ENCODE results near the gene LAD1. TPM values are rescaled to one million over a fixed set of nuclear protein-coding genes. Genes with fewer than 3 reads are reported as not detected.

LAD1 gene
- polyA plus RNA-seq, 1 of the 3 experiments (the other 2 are of a cell fraction): not detected

- no peak overlapping the region for H3K4me2 ChIP-seq
- H3K9me2 ChIP-seq: no peaks in the 10 kb centered on the region
- H3F3A ChIP-seq (replicated peaks; ENCODE audit: insufficient read depth): no peaks in the 10 kb centered on the region
- no peak overlapping the region for H3K9ac ChIP-seq
- no peak overlapping the region for H2AFZ ChIP-seq (ENCODE audit: low read depth)
- H4K20me1 ChIP-seq (ENCODE audit: insufficient read depth): no peaks in the 10 kb centered on the region
- peak; percentile 91 for DNase-seq
- 22% methylated on average over 10 of the region's 11 CpGs for WGBS (ENCODE audit: low lambda C conversion rate)
- ChIA-PET POLR2A (no interaction called here), CTCF (interaction anchor here (0.7 to 9.6 kb wide), 32 partner anchors 9 to 181 kb away, joined by 3 to 105 read pairs (median 5); partner anchors contain the start of genes LAD1 and TNNT2)
- H3K4me1 ChIP-seq (ENCODE audit: control insufficient read depth in 1 of 2, insufficient read depth in 2 of 2, low read depth in 1 of 2, low read length in 1 of 2): peaks cover 0 to 8% of the 10 kb centered on the region in 2 experiments; a peak in 1 of 4 replicates
- H3K36me3 ChIP-seq (replicated peaks in 1 of 2; ENCODE audit: control insufficient read depth in 1 of 2, insufficient read depth in 2 of 2, low read length in 1 of 2): no peaks in the 10 kb centered on the region
- H3K27me3 ChIP-seq (ENCODE audit: insufficient read depth): peaks cover 31% of the 10 kb centered on the region; the same call in 1 of the 2 replicates
- H3K4me3 ChIP-seq (ENCODE audit: low read depth in 2 of 2, low read length in 1 of 2): no peak overlapping the region; a peak in 1 of 4 replicates
- H3K9me3 ChIP-seq: no peaks in the 10 kb centered on the region
- no peaks in the 10 kb centered on the region for H3K79me2 ChIP-seq (ENCODE audit: insufficient read depth)
- TF ChIP-seq CTCF (IDR thresholded peaks at IDR 0.05) (peak; percentile 95), SMC3 (IDR thresholded peaks at IDR 0.05; ENCODE audit: low read depth, low read length) (peak; percentile 93), GABPA (IDR thresholded peaks at IDR 0.05; ENCODE audit: low read depth) (no peak), RAD21 (IDR thresholded peaks at IDR 0.05; ENCODE audit: low read length) (peak; percentile 78)
- H3K27ac ChIP-seq (ENCODE audit: low read depth in 2 of 2, low read length in 1 of 2): no peak overlapping the region
These were observed 9.2 kb upstream of the LAD1 start for GRCh38 chr1:201408176-201408833.

DNA sequence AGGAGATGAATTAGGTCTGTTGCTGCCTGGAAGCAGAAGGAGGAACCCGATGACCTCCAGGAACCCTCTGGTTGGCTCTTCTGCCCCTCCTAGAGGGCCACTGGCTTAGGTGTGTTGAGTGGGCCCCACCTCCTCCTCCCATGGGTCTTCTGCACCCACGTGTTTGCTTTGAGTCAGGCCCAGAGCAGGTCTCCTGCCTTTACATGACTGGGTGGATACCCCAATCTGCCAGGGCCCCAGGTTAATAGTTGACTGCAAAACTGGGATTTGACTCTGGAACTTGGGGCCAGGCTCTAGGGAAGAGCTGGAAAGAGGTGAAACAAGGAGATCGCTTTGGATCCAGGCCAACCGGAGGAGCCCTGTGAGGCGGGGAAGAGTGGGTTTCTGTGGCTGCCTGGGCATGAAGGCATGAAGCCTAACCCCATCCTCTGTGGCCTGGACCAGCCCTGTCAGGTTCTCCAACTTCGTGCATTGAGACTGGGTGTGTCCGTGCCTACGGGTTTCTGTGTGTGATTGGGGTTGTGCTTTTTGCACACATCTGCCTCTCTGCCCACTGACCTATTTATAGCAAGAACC lies 7.8 kb upstream of the LAD1 start:
- peaks cover 0 to 8% of the 10 kb centered on the region in 2 experiments; a peak in 1 of 4 replicates for H3K4me1 ChIP-seq (ENCODE audit: control insufficient read depth in 1 of 2, insufficient read depth in 2 of 2, low read depth in 1 of 2, low read length in 1 of 2)
- no peaks in the 10 kb centered on the region for H3K79me2 ChIP-seq (ENCODE audit: insufficient read depth)
- DNase-seq: no peak
- 100% methylated on average over 4 of the region's 8 CpGs for WGBS (ENCODE audit: low lambda C conversion rate)
- no peaks in the 10 kb centered on the region for H3K36me3 ChIP-seq (replicated peaks in 1 of 2; ENCODE audit: control insufficient read depth in 1 of 2, insufficient read depth in 2 of 2, low read length in 1 of 2)
- peaks cover 45% of the 10 kb centered on the region; the same call in 1 of the 2 replicates for H3K27me3 ChIP-seq (ENCODE audit: insufficient read depth)
- H3K9me3 ChIP-seq: no peaks in the 10 kb centered on the region
- CTCF ChIA-PET: interaction anchor here (0.7 to 9.6 kb wide), 22 partner anchors 8 to 848 kb away, joined by 3 to 105 read pairs (median 5); partner anchors contain the start of gene TNNT2
- no peak overlapping the region for H2AFZ ChIP-seq (ENCODE audit: low read depth)
- H3K4me2 ChIP-seq: no peak overlapping the region
- H3K9me2 ChIP-seq: no peaks in the 10 kb centered on the region
- H3K4me3 ChIP-seq (ENCODE audit: low read depth in 2 of 2, low read length in 1 of 2): no peak overlapping the region
- H3K27ac ChIP-seq (ENCODE audit: low read depth in 2 of 2, low read length in 1 of 2): no peak overlapping the region
- no peaks in the 10 kb centered on the region for H3F3A ChIP-seq (replicated peaks; ENCODE audit: insufficient read depth)
- POLR2A ChIA-PET: no interaction called here
- H4K20me1 ChIP-seq (ENCODE audit: insufficient read depth): no peaks in the 10 kb centered on the region
- no peak overlapping the region for H3K9ac ChIP-seq
- TF ChIP-seq JUND (IDR thresholded peaks at IDR 0.05) (no peak), MEF2A (IDR thresholded peaks at IDR 0.05; ENCODE audit: borderline replicate concordance, low read depth) (no peak), FOSL2 (IDR thresholded peaks at IDR 0.05; ENCODE audit: borderline replicate concordance, low read depth) (no peak), TAF1 (IDR thresholded peaks at IDR 0.05; ENCODE audit: borderline replicate concordance, low read depth, low read length) (no peak), SIN3A (IDR thresholded peaks at IDR 0.05; ENCODE audit: borderline replicate concordance, low read depth, low read length) (no peak), IRF3 (IDR thresholded peaks at IDR 0.05; ENCODE audit: low read depth, low read length) (no peak), RXRA (IDR thresholded peaks at IDR 0.05; ENCODE audit: borderline replicate concordance, low read depth) (no peak), USF2 (IDR thresholded peaks at IDR 0.05; ENCODE audit: borderline replicate concordance, low read depth, low read length) (no peak), RCOR1 (IDR thresholded peaks at IDR 0.05; ENCODE audit: low read length) (no peak)
- TF ChIP-seq, protein P1, sequence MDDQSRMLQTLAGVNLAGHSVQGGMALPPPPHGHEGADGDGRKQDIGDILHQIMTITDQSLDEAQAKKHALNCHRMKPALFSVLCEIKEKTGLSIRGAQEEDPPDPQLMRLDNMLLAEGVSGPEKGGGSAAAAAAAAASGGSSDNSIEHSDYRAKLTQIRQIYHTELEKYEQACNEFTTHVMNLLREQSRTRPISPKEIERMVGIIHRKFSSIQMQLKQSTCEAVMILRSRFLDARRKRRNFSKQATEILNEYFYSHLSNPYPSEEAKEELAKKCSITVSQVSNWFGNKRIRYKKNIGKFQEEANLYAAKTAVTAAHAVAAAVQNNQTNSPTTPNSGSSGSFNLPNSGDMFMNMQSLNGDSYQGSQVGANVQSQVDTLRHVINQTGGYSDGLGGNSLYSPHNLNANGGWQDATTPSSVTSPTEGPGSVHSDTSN (IDR thresholded peaks at IDR 0.05): no peak
- TF ChIP-seq, protein P2, sequence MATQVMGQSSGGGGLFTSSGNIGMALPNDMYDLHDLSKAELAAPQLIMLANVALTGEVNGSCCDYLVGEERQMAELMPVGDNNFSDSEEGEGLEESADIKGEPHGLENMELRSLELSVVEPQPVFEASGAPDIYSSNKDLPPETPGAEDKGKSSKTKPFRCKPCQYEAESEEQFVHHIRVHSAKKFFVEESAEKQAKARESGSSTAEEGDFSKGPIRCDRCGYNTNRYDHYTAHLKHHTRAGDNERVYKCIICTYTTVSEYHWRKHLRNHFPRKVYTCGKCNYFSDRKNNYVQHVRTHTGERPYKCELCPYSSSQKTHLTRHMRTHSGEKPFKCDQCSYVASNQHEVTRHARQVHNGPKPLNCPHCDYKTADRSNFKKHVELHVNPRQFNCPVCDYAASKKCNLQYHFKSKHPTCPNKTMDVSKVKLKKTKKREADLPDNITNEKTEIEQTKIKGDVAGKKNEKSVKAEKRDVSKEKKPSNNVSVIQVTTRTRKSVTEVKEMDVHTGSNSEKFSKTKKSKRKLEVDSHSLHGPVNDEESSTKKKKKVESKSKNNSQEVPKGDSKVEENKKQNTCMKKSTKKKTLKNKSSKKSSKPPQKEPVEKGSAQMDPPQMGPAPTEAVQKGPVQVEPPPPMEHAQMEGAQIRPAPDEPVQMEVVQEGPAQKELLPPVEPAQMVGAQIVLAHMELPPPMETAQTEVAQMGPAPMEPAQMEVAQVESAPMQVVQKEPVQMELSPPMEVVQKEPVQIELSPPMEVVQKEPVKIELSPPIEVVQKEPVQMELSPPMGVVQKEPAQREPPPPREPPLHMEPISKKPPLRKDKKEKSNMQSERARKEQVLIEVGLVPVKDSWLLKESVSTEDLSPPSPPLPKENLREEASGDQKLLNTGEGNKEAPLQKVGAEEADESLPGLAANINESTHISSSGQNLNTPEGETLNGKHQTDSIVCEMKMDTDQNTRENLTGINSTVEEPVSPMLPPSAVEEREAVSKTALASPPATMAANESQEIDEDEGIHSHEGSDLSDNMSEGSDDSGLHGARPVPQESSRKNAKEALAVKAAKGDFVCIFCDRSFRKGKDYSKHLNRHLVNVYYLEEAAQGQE (IDR thresholded peaks at IDR 0.05; ENCODE audit: low read depth, low read length): no peak

Data from SK-N-SH (cell line).